IPS-15b (cell line): Measurements from ENCODE around the gene TET1.
"Not testable (repeated sequence)": the region's sequence is repeated elsewhere in the genome, so short reads cannot be mapped to it uniquely, and the experiment has no call there.

Experiments
- H3K27me3 ChIP-seq: one replicate; pipeline ENCODE4 v1.6.1; 2013; ENCODE audit warnings: low read length; ENCODE audit not compliant: control insufficient read depth, insufficient read depth
- H3K36me3 ChIP-seq: one replicate; pipeline ENCODE4 v1.6.1; 2013; ENCODE audit warnings: low read length; ENCODE audit not compliant: control insufficient read depth, insufficient read depth
- H3K4me1 ChIP-seq: one replicate; pipeline ENCODE4 v1.6.1; 2013; ENCODE audit warnings: mild to moderate bottlenecking, low read length; ENCODE audit not compliant: control insufficient read depth, insufficient read depth
- H3K4me3 ChIP-seq: one replicate; pipeline ENCODE4 v1.5.1; 2013; ENCODE audit warnings: low read depth, low read length
- H3K9ac ChIP-seq: one replicate; pipeline ENCODE4 v1.6.1; 2013; ENCODE audit warnings: low read depth, mild to moderate bottlenecking, low read length
- H3K9me3 ChIP-seq: one replicate; pipeline ENCODE4 v1.6.1; 2013; ENCODE audit warnings: mild to moderate bottlenecking, low read length; ENCODE audit not compliant: control insufficient read depth, insufficient read depth

TET1 gene

GRCh38 chr10:68727146-68727545, 167.0 kb downstream of the TET1 start:
- H3K4me3 ChIP-seq: no peak overlapping the region
- H3K4me1 ChIP-seq: peaks cover 1% of the 10 kb centered on the region
- H3K9me3 ChIP-seq: no peaks in the 10 kb centered on the region
- peaks cover 31% of the 10 kb centered on the region for H3K36me3 ChIP-seq
- H3K27me3 ChIP-seq: no peaks in the 10 kb centered on the region
- H3K9ac ChIP-seq: no peak overlapping the region

- no peaks in the 10 kb centered on the region for H3K27me3 ChIP-seq
- H3K4me3 ChIP-seq: no peak overlapping the region
- no peak overlapping the region for H3K9ac ChIP-seq
- no peaks in the 10 kb centered on the region for H3K4me1 ChIP-seq
- peaks cover 43% of the 10 kb centered on the region for H3K36me3 ChIP-seq
- H3K9me3 ChIP-seq: no peaks in the 10 kb centered on the region
Measured at GRCh38 chr10:68732651-68733050, 172.5 kb downstream of the TET1 start.

- Histone ChIP-seq H3K36me3 (peaks cover 39% of the 10 kb centered on the region), H3K4me1 (no peaks in the 10 kb centered on the region), H3K4me3 (no peak overlapping the region)
Measured at GRCh38 chr10:68734349-68734748, 174.2 kb downstream of the TET1 start.

GRCh38 chr10:68735119-68735518, 175.0 kb downstream of the TET1 start:
- Histone ChIP-seq H3K36me3 (peaks cover 39% of the 10 kb centered on the region), H3K4me1 (no peaks in the 10 kb centered on the region), H3K9me3 (no peaks in the 10 kb centered on the region), H3K9ac (no peak overlapping the region), H3K27me3 (no peaks in the 10 kb centered on the region), H3K4me3 (no peak overlapping the region)

More at GRCh38 chr10:68734349-68734748, 174.2 kb downstream of the TET1 start:
- no peaks in the 10 kb centered on the region for H3K9me3 ChIP-seq
- no peaks in the 10 kb centered on the region for H3K27me3 ChIP-seq
- no peak overlapping the region for H3K9ac ChIP-seq

- not testable (repeated sequence) for H3K27me3 ChIP-seq, H3K4me3 ChIP-seq, H3K4me1 ChIP-seq, H3K9me3 ChIP-seq, H3K9ac ChIP-seq
- peaks cover 33% of the 10 kb centered on the region for H3K36me3 ChIP-seq
Measured at GRCh38 chr10:68735739-68736138, 175.6 kb downstream of the TET1 start.

- not testable (repeated sequence) for H3K9me3 ChIP-seq, H3K4me1 ChIP-seq, H3K4me3 ChIP-seq, H3K9ac ChIP-seq, H3K27me3 ChIP-seq
- H3K36me3 ChIP-seq: peaks cover 34% of the 10 kb centered on the region
Measured at GRCh38 chr10:68740676-68741075, 180.5 kb downstream of the TET1 start.

- no peak overlapping the region for H3K4me3 ChIP-seq
- H3K27me3 ChIP-seq: no peaks in the 10 kb centered on the region
- no peaks in the 10 kb centered on the region for H3K9me3 ChIP-seq
- no peaks in the 10 kb centered on the region for H3K4me1 ChIP-seq
- H3K36me3 ChIP-seq: peaks cover 26% of the 10 kb centered on the region
- no peak overlapping the region for H3K9ac ChIP-seq
Measured at GRCh38 chr10:68742397-68742796, 182.3 kb downstream of the TET1 start.
